ENCODE results near the gene POP4. TPM values are rescaled to one million over a fixed set of nuclear protein-coding genes. Genes with fewer than 3 reads are reported as not detected.

Gene POP4
- total and polyA plus RNA-seq, 2 of the 8 experiments (the other 6 are each of a cell fraction or from before 2014, with no cell fraction given) = 29.1 to 41.5 TPM

- TF ChIP-seq CHD7 (IDR thresholded peaks at IDR 0.05; ENCODE audit: insufficient replicate concordance, low read length) (no peak), PHF8 (conservative IDR thresholded peaks at IDR 0.05; ENCODE audit: low read depth, low read length) (no peak)
Observed at GRCh38 chr19:29620931-29621351, 14.9 kb downstream of the POP4 start (continued).
